Measurements from ENCODE around the gene RSF1. TPM values are rescaled to one million over a fixed set of nuclear protein-coding genes. Genes with fewer than 3 reads are reported as not detected.

Gene RSF1
- total RNA-seq, 1 experiment from 2014 or later: 83.0 TPM

- CTCF ChIA-PET: no interaction called here
- no peaks in the 10 kb centered on the region for H3K4me1 ChIP-seq (ENCODE audit: control insufficient read depth, insufficient read depth, low read length)
- BruUV-seq (replicated peaks): no TSS peak
- no peaks in the 10 kb centered on the region for H3K27me3 ChIP-seq (ENCODE audit: control insufficient read depth, insufficient read depth, low read length)
- no peak overlapping the region for H3K27ac ChIP-seq (ENCODE audit: low read length)
- no peak for ATAC-seq
- DNase-seq (ENCODE audit: low read depth, low spot score): no peak
- peaks cover 4% of the 10 kb centered on the region; the same call in 1 of the 2 replicates for H3K9me3 ChIP-seq (ENCODE audit: control insufficient read depth, insufficient read depth, low read depth, low read length)
- in situ Hi-C loops (cut with HindIII; ENCODE audit: low pct_unique_long_range_greater_than_20kb, low sequenced_read_pairs) (no loop called here), intact Hi-C loops (cut with micrococcal nuclease; ENCODE audit: unreplicated experiment) (no loop called here)
- POLR2A ChIA-PET: no interaction called here
- TF ChIP-seq REST (IDR thresholded peaks at IDR 0.05; ENCODE audit: insufficient read depth in 1 of 2, low read depth in 2 of 2, low read length in 1 of 2) (no peak), TCF7L2 (IDR thresholded peaks at IDR 0.05; ENCODE audit: low read depth, low read length) (no peak), POLR2AphosphoS5 (IDR thresholded peaks at IDR 0.05; ENCODE audit: low read depth, low read length) (no peak), CTCF (IDR thresholded peaks at IDR 0.05) (no peak), SIN3A (IDR thresholded peaks at IDR 0.05; ENCODE audit: borderline replicate concordance, insufficient read depth, low read depth, low read length) (no peak)
- no peak overlapping the region for H3K4me3 ChIP-seq (ENCODE audit: low read depth in 2 of 2, low read length in 2 of 2)
- H3K36me3 ChIP-seq (ENCODE audit: control insufficient read depth, insufficient read depth, low read length): peaks cover 2% of the 10 kb centered on the region; the same call in 1 of the 2 replicates
Measured at GRCh38 chr11:77730789-77731188, 89.7 kb downstream of the RSF1 start.

GRCh38 chr11:77729063-77729462 lies 91.5 kb downstream of the RSF1 start:
- H3K4me1 ChIP-seq (ENCODE audit: control insufficient read depth, insufficient read depth, low read length): no peaks in the 10 kb centered on the region
- H3K27ac ChIP-seq (ENCODE audit: low read length): no peak overlapping the region
- ChIA-PET CTCF (no interaction called here), POLR2A (no interaction called here)
- no TSS peak for BruUV-seq (replicated peaks)
- in situ Hi-C loops (cut with HindIII; ENCODE audit: low pct_unique_long_range_greater_than_20kb, low sequenced_read_pairs): no loop called here
- intact Hi-C loops (cut with micrococcal nuclease; ENCODE audit: unreplicated experiment): no loop called here
- TF ChIP-seq CTCF (IDR thresholded peaks at IDR 0.05) (no peak), SIN3A (IDR thresholded peaks at IDR 0.05; ENCODE audit: borderline replicate concordance, insufficient read depth, low read depth, low read length) (no peak), REST (IDR thresholded peaks at IDR 0.05; ENCODE audit: insufficient read depth in 1 of 2, low read depth in 2 of 2, low read length in 1 of 2) (no peak), TCF7L2 (IDR thresholded peaks at IDR 0.05; ENCODE audit: low read depth, low read length) (no peak), POLR2AphosphoS5 (IDR thresholded peaks at IDR 0.05; ENCODE audit: low read depth, low read length) (no peak)
- H3K36me3 ChIP-seq (ENCODE audit: control insufficient read depth, insufficient read depth, low read length): peaks cover 16% of the 10 kb centered on the region
- DNase-seq (ENCODE audit: low read depth, low spot score) (no peak), ATAC-seq (no peak)
- peaks cover 4% of the 10 kb centered on the region; the same call in 1 of the 2 replicates for H3K9me3 ChIP-seq (ENCODE audit: control insufficient read depth, insufficient read depth, low read depth, low read length)
- H3K4me3 ChIP-seq (ENCODE audit: low read depth in 2 of 2, low read length in 2 of 2): no peak overlapping the region
- H3K27me3 ChIP-seq (ENCODE audit: control insufficient read depth, insufficient read depth, low read length): no peaks in the 10 kb centered on the region

Measured in Panc1 (cell line).